GM12878 (cell line): ENCODE results near the gene HSPB7. TPM values are rescaled to one million over a fixed set of nuclear protein-coding genes. Genes with fewer than 3 reads are reported as not detected.

ENCODE experiments used
- ATAC-seq: fragments of 200-7000 bp; cut with Tn5 transposase; 3 replicates; pipeline ENCODE4 v1.9.1; 2020; ENCODE audit warnings: mild to moderate bottlenecking, moderate library complexity
- BruUV-seq: library from RNA; stranded (reverse); fragments of 400-500 nt; replicated peaks from 2 replicates; lab custom pipeline; 2021; lab: Mats Ljungman, UMichigan
- CTCF ChIA-PET: fragments of 300-600 bp; sonication (Branson Sonifier 250); formaldehyde crosslinking; extraction: SDS; loops from one replicate; lab custom pipeline; 2021; ENCODE audit warnings: inconsistent platforms; lab: Yijun Ruan, JAX
- POLR2A ChIA-PET: fragments of 350-600 bp; formaldehyde crosslinking; extraction: SDS; loops from one replicate; lab custom pipeline; 2021; ENCODE audit warnings: inconsistent platforms; lab: Charles Lee
- RAD21 ChIA-PET: fragments of 300-600 bp; sonication (Branson Sonifier 250); formaldehyde crosslinking; loops from one replicate; lab custom pipeline; 2023; ENCODE audit warnings: antibody characterized with exemption; ENCODE audit not compliant: unreplicated experiment; lab: Charles Lee
- SMC1A ChIA-PET: fragments of 300-600 bp; sonication (Branson Sonifier 250); formaldehyde crosslinking; loops from one replicate; lab custom pipeline; 2023; ENCODE audit not compliant: unreplicated experiment, uncharacterized antibody; lab: Charles Lee
- DNase-seq: peaks from one replicate; pipeline ENCODE4 v3.0.0-alpha.2; 2011; ENCODE audit warnings: low read depth, low spot score
- FAIRE-seq: peaks from 3 replicates; lab custom pipeline; 2011; peaks lifted over from hg19 to GRCh38; lab: Jason Lieb, UNC
- H2AFZ ChIP-seq: 2 replicates; pipeline ENCODE4 v1.6.0; 2011; ENCODE audit warnings: low read depth, low read length, control low read depth; ENCODE audit not compliant: control insufficient read depth
- H3K27ac ChIP-seq: 2 replicates; pipeline ENCODE4 v1.5.1; 2011; ENCODE audit warnings: control low read depth; ENCODE audit not compliant: control insufficient read depth, insufficient read depth
- H3K27me3 ChIP-seq, 2 experiments: replicated peaks in 1 of 2; 2 replicates each; pipeline versions ENCODE4 v1.6.0 to v1.6.1; 2011; ENCODE audit warnings: low read length in 1 of 2; ENCODE audit not compliant: control insufficient read depth in 2 of 2, insufficient read depth in 2 of 2
- H3K36me3 ChIP-seq, 2 experiments: 2 replicates each; pipeline ENCODE4 v1.5.1; 2011; ENCODE audit warnings: low read length in 1 of 2; ENCODE audit not compliant: control insufficient read depth in 2 of 2, insufficient read depth in 2 of 2
- H3K4me1 ChIP-seq: 2 replicates; pipeline ENCODE4 v1.6.1; 2011; ENCODE audit warnings: mild to moderate bottlenecking, low read length, moderate library complexity, mixed read lengths; ENCODE audit not compliant: control insufficient read depth, insufficient read depth
- H3K4me2 ChIP-seq: 2 replicates; pipeline ENCODE4 v1.6.0; 2011; ENCODE audit warnings: control low read depth; ENCODE audit not compliant: control insufficient read depth, insufficient read depth
- H3K4me3 ChIP-seq: fragments of 200-600 bp; sonication (generic); 2 replicates; pipeline ENCODE4 v1.5.1; 2016
- H3K79me2 ChIP-seq: 2 replicates; pipeline ENCODE4 v1.6.0; 2011; ENCODE audit warnings: low read length; ENCODE audit not compliant: control insufficient read depth, insufficient read depth
- H3K9ac ChIP-seq: 2 replicates; pipeline ENCODE4 v1.8.0; 2011; ENCODE audit warnings: low read length, control low read depth, mixed read lengths; ENCODE audit not compliant: control insufficient read depth, insufficient read depth
- H3K9me3 ChIP-seq: replicated peaks from 3 replicates; pipeline ENCODE4 v1.5.1; 2011; ENCODE audit warnings: mild to moderate bottlenecking, low read length; ENCODE audit not compliant: control insufficient read depth, insufficient read depth
- H4K20me1 ChIP-seq: 2 replicates; pipeline ENCODE4 v1.6.0; 2011; ENCODE audit not compliant: control insufficient read depth, insufficient read depth
- BHLHE40 ChIP-seq, 2 experiments: fragments of 450-650 bp in 1 of 2; IDR thresholded peaks; 2 replicates each; pipeline ENCODE4 v1.6.1; 2011 to 2017; ENCODE audit warnings: low read depth in 2 of 2, borderline replicate concordance in 1 of 2, improper control_type of control experiment in 1 of 2, low read length in 1 of 2, mild to moderate bottlenecking in 1 of 2
- CREM ChIP-seq: IDR thresholded peaks from 2 replicates; pipeline ENCODE4 v1.6.1; 2014; ENCODE audit warnings: antibody characterized with exemption, low read depth
- EED ChIP-seq: sonication (generic); IDR thresholded peaks from 2 replicates; pipeline ENCODE4 v1.6.1; 2016; ENCODE audit warnings: antibody characterized with exemption, low read depth
- ESRRA ChIP-seq: IDR thresholded peaks from 2 replicates; pipeline ENCODE4 v1.6.1; 2012; ENCODE audit warnings: mild to moderate bottlenecking, low read length, improper control_type of control experiment
- HCFC1 ChIP-seq: fragments of 150-350 bp; IDR thresholded peaks from 2 replicates; pipeline ENCODE4 v1.6.1; 2014; ENCODE audit warnings: low read length
- IRF5 ChIP-seq: fragments of 450-650 bp; IDR thresholded peaks from 2 replicates; pipeline ENCODE4 v1.6.1; 2017; ENCODE audit warnings: borderline replicate concordance
- NR2C2 ChIP-seq: IDR thresholded peaks from 2 replicates; pipeline ENCODE4 v1.6.1; 2011; ENCODE audit warnings: borderline replicate concordance, low read depth; ENCODE audit not compliant: control insufficient read depth, insufficient read length
- PML ChIP-seq: IDR thresholded peaks from 2 replicates; pipeline ENCODE4 v1.6.1; 2012; ENCODE audit warnings: low read length, inconsistent platforms
- POLR2A ChIP-seq: IDR thresholded peaks from 2 replicates; pipeline ENCODE4 v1.6.1; 2011; ENCODE audit warnings: low read depth, mild to moderate bottlenecking, low read length
- POU2F2 ChIP-seq: IDR thresholded peaks from 3 replicates; pipeline ENCODE4 v1.6.1; 2011; ENCODE audit warnings: low read depth, mild to moderate bottlenecking, low read length, borderline replicate concordance
- RUNX3 ChIP-seq: IDR thresholded peaks from 2 replicates; pipeline ENCODE4 v1.6.1; 2012; ENCODE audit warnings: low read length, inconsistent platforms
- USF2 ChIP-seq: IDR thresholded peaks from 2 replicates; pipeline ENCODE4 v1.6.1; 2011; ENCODE audit warnings: low read depth, low read length, improper control_type of control experiment, borderline replicate concordance
- ZBTB33 ChIP-seq: fragments of 450-650 bp; IDR thresholded peaks from 2 replicates; pipeline ENCODE4 v1.6.1; 2017; ENCODE audit warnings: mild to moderate bottlenecking
- WGBS: methylation state at CpG from one replicate; pipeline ENCODE4 v1.1.6; 2016; ENCODE audit warnings: low lambda C conversion rate; ENCODE audit not compliant: insufficient replicate concordance, insufficient coverage; ENCODE audit errors: missing lambda C conversion rate; 5-methylcytosine and 5-hydroxymethylcytosine counted together
- in situ Hi-C: fragments of 300-500 bp; cut with MboI; formaldehyde crosslinking; loops from 9 replicates; pipeline ENCODE4 v1.14.3; 2018; ENCODE audit warnings: mixed read lengths
- intact Hi-C: fragments of 100-400 bp; cut with micrococcal nuclease; formaldehyde crosslinking; loops from one replicate; pipeline ENCODE4 v1.14.2; 2022; ENCODE audit not compliant: unreplicated experiment
- polyA plus RNA-seq, 11 experiments: library from polyadenylated mRNA; depleted of rRNA in 4 of 11; unstranded in 6 of 11; stranded (reverse) in 5 of 11; fragments of >200 nt; fragmentation: Nextera tagmentation in 4 of 11; fragmentation: Illumina TruSeq in 1 of 11; extraction: Ambion mirVana in 4 of 11; extraction: Trizol in 1 of 11; gene quantifications; 1 replicate in 1 of 11; 2 replicates in 10 of 11; pipeline versions ENCODE4 v1.2.1 to v1.2.3, GENCODE V29; 2011 to 2016; ENCODE audit warnings: inconsistent platforms in 2 of 11, missing spikeins in 2 of 11, low read depth in 1 of 11
- total RNA-seq, 4 experiments: library from RNA; depleted of rRNA in 3 of 4; stranded (reverse); fragments of >200 nt in 3 of 4; fragmentation: Illumina TruSeq in 1 of 4; extraction: Trizol in 1 of 4; gene quantifications; 2 replicates each; pipeline versions ENCODE4 v1.2.1 to v1.2.3, GENCODE V29; 2013 to 2021

The HSPB7 gene
- total and polyA plus RNA-seq, 10 of the 15 experiments (the other 5 are each of a cell fraction or from before 2014, with no cell fraction given), result 0.34 TPM; not detected in 9

DNA sequence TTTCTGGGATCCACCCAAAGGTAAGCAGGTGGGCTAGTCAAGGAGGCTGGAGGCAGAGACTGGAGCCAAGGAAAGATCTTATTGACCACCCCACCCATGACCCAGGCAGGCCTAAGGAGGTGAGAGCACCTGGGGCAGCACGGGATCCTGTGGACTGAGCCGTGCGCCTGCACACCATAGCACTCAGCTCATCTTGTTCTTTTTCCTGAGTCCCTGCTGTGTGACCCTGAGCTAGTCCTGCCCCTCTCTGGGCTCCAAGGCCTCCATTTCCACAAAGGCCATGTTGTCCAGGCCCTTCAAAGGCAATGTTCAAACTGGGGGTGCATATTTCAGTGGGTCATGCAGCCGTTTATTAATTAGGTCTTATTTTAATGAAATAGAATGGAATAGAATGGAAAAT, 48.4 kb upstream of the HSPB7 start:
- ChIA-PET RAD21 (interaction anchor here (1.0 kb wide), 1 partner anchor 13 kb away, joined by 5 read pairs; no protein-coding TSS in a partner anchor), POLR2A (no interaction called here), SMC1A (interaction anchor here (1.5 to 1.6 kb wide), 2 partner anchors 55 to 58 kb away, joined by 3 to 4 read pairs; no protein-coding TSS in a partner anchor), CTCF (interaction anchor here (0.6 to 5.7 kb wide), 3 partner anchors 13 to 271 kb away, joined by 3 to 42 read pairs (median 3); no protein-coding TSS in a partner anchor)
- ATAC-seq (no peak), FAIRE-seq (no peak), DNase-seq (no peak)
- intact Hi-C loops (no loop called here), in situ Hi-C loops (no loop called here)
- WGBS, result 51% methylated on average over 4 of the region's 4 CpGs
- Histone ChIP-seq H3K27me3 (no peaks in the 10 kb centered on the region; a peak in 1 of 4 replicates), H4K20me1 (no peaks in the 10 kb centered on the region), H3K4me1 (no peaks in the 10 kb centered on the region), H3K9ac (no peak overlapping the region), H3K4me3 (no peak overlapping the region), H3K27ac (no peak overlapping the region), H3K79me2 (no peaks in the 10 kb centered on the region), H3K9me3 (no peaks in the 10 kb centered on the region), H2AFZ (no peak overlapping the region), H3K4me2 (no peak overlapping the region)
- BruUV-seq, result no TSS peak
- no peak for TF ChIP-seq PML
- TF ChIP-seq, all 136 proteins: peak for 0
- no peaks in the 10 kb centered on the region for H3K36me3 ChIP-seq

DNA sequence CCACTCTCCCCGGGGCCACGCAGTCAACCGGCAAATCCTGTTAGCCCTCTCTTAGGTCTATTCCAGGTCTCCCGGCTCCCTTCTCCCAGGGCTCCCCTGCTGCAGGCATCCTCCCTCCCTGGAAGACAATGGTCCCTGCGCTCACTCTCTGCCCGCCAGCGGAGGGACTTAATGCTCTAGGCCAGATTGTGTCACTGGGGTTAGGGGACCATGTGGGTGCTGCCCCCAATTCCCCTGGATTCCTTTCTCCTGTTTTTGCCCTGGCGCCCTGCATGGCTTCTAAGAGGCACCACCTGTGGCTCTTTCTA, 47.4 kb upstream of the HSPB7 start:
- in situ Hi-C loops, result no loop called here
- CTCF ChIA-PET, result interaction anchor here (1.6 kb wide), 1 partner anchor 9 kb away, joined by 5 read pairs; no protein-coding TSS in a partner anchor

More for the DNA sequence above, 47.4 kb upstream of the HSPB7 start:
- ChIA-PET RAD21 (no interaction called here), POLR2A (no interaction called here), SMC1A (interaction anchor here (1.5 kb wide), 1 partner anchor 54 kb away, joined by 3 read pairs; no protein-coding TSS in a partner anchor)
- no peak overlapping the region for H3K27ac ChIP-seq
- 29% methylated on average over 8 of the region's 8 CpGs for WGBS
- no peaks in the 10 kb centered on the region for H4K20me1 ChIP-seq
- no peaks in the 10 kb centered on the region for H3K36me3 ChIP-seq
- H3K4me2 ChIP-seq, result no peak overlapping the region
- no peak overlapping the region for H2AFZ ChIP-seq
- DNase-seq (no peak), ATAC-seq (no peak), FAIRE-seq (no peak)
- BruUV-seq, result no TSS peak
- H3K4me3 ChIP-seq, result no peak overlapping the region
- intact Hi-C loops, result no loop called here
- no peaks in the 10 kb centered on the region for H3K79me2 ChIP-seq
- H3K9ac ChIP-seq, result no peak overlapping the region
- H3K27me3 ChIP-seq, result no peaks in the 10 kb centered on the region; a peak in 1 of 4 replicates
- H3K9me3 ChIP-seq, result no peaks in the 10 kb centered on the region
- no peaks in the 10 kb centered on the region for H3K4me1 ChIP-seq
- TF ChIP-seq NR2C2 (no peak), ESRRA (no peak), EED (no peak), RUNX3 (no peak), POLR2A (no peak), USF2 (no peak), HCFC1 (no peak), BHLHE40 (IDR thresholded peaks at IDR 0.05; ENCODE audit: borderline replicate concordance in 1 of 2, low read depth in 2 of 2, low read length in 1 of 2) (no peak), POU2F2 (no peak), IRF5 (no peak), CREM (no peak), ZBTB33 (no peak)
